Natural killer cell (primary cell): Measurements from ENCODE around the gene HNRNPF. TPM values are rescaled to one million over a fixed set of nuclear protein-coding genes. Genes with fewer than 3 reads are reported as not detected.
"Not testable (repeated sequence)": the region's sequence is repeated elsewhere in the genome, so short reads cannot be mapped to it uniquely, and the experiment has no call there.

Experiments
- ATAC-seq, 3 donors: fragments of 150-1000 bp in 2 of 3; fragments of 200-7000 bp in 1 of 3; cut with Tn5 transposase; 1 replicate in 1 of 3; 2 replicates in 2 of 3; pipeline ENCODE4 v1.10.0; 2021; ENCODE audit warnings: mild to moderate bottlenecking in 2 of 3, moderate library complexity in 2 of 3
- DNase-seq, 2 donors: peaks; one replicate each; pipeline versions ENCODE4 v3.0.0 to v3.0.0-alpha.2; 2013 to 2021; ENCODE audit warnings: mixed read lengths in 1 of 2
- H3K27ac ChIP-seq: one replicate; pipeline ENCODE4 v1.5.1; 2013; ENCODE audit warnings: mild to moderate bottlenecking, low read length
- H3K27me3 ChIP-seq: one replicate; pipeline ENCODE4 v1.6.1; 2013; ENCODE audit warnings: low read length; ENCODE audit not compliant: control insufficient read depth, insufficient read depth
- H3K36me3 ChIP-seq: one replicate; pipeline ENCODE4 v1.6.1; 2013; ENCODE audit warnings: low read length; ENCODE audit not compliant: control insufficient read depth, insufficient read depth
- H3K4me1 ChIP-seq: one replicate; pipeline ENCODE4 v1.6.1; 2013; ENCODE audit warnings: low read length; ENCODE audit not compliant: control insufficient read depth, insufficient read depth
- H3K4me3 ChIP-seq: one replicate; pipeline ENCODE4 v1.5.1; 2013; ENCODE audit warnings: low read length
- H3K9me3 ChIP-seq: one replicate; pipeline ENCODE4 v1.6.1; 2013; ENCODE audit warnings: low read length; ENCODE audit not compliant: control insufficient read depth, insufficient read depth
- H3K27ac Mint-ChIP-seq, 2 donors: one replicate each; pipeline ENCODE4 v1.8.0; 2022; ENCODE audit warnings: mild to moderate bottlenecking in 2 of 2, mixed read lengths in 2 of 2, moderate library complexity in 1 of 2
- H3K27me3 Mint-ChIP-seq, 2 donors: one replicate each; pipeline ENCODE4 v1.8.0; 2022; ENCODE audit warnings: low read depth in 2 of 2, mixed read lengths in 2 of 2
- H3K36me3 Mint-ChIP-seq: one replicate; pipeline ENCODE4 v1.8.0; 2022; ENCODE audit warnings: mixed read lengths
- H3K4me1 Mint-ChIP-seq, 2 donors: one replicate each; pipeline ENCODE4 v1.8.0; 2022; ENCODE audit warnings: mixed read lengths in 2 of 2
- H3K4me3 Mint-ChIP-seq: one replicate; pipeline ENCODE4 v1.8.0; 2022; ENCODE audit warnings: mild to moderate bottlenecking, moderate library complexity, mixed read lengths
- H3K9me3 Mint-ChIP-seq, 2 donors: one replicate each; pipeline ENCODE4 v1.8.0; 2022; ENCODE audit warnings: mixed read lengths in 2 of 2
- WGBS: methylation state at CpG from one replicate; pipeline ENCODE4 v1.1.7; 2013; ENCODE audit warnings: missing lambda C conversion rate; ENCODE audit not compliant: insufficient coverage; 5-methylcytosine and 5-hydroxymethylcytosine counted together
- intact Hi-C: fragments of 100-400 bp; cut with micrococcal nuclease; formaldehyde crosslinking; loops from one replicate; pipeline ENCODE4 v1.14.2; 2022
- total RNA-seq, 4 donors: library from RNA; stranded (reverse); fragments of 120-200 nt in 1 of 4; gene quantifications; one replicate each; pipeline versions ENCODE4 v1.2.3 to v1.2.4, GENCODE V29; 2013 to 2022
- TF ChIP-seq, protein P1 (sequence below): fragments of 200-600 bp; IDR thresholded peaks from one replicate; pipeline ENCODE4 v1.8.0; 2022; ENCODE audit warnings: antibody characterized with exemption

Gene HNRNPF
- total RNA-seq, 3 donors from 2014 or later (not counting 1 experiment from before 2014, with no cell fraction given): 122 to 160 (median 125) TPM

DNA sequence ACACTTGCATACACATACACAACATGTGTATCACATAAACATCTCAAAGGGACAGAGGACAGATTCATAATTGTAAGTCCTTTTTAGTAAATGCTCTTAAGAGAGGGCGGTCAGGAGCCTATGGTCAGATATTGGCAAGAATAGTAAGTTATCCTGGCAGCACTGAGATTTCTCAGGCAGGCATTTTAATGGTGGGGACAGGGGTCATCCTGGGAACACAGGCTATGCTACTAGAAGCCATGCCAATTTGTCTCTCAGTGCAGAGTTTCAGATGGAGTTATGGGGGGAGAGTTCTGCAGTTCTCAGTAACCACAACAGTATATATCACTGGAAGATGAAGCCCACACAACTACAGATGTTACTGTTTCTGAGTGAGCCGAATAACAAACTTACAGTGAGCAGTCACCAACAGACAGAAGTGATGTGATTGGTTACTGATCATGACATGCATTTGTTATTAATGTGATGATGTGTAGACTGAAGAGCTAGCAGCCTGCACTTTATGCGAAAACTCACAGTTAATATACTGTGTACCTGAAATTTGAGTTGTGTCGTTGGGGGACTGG is 44.4 kb upstream of the HNRNPF start:
- peak overlapping the region; percentile 88 for H3K27ac ChIP-seq
- DNase-seq (peak in 1 of 2 donors; percentile 27), ATAC-seq (no peak)
- intact Hi-C loops: no loop called here
- Mint-ChIP-seq H3K4me1 (peaks cover 39 to 42% of the 10 kb centered on the region in 2 donors), H3K27me3 (no peaks in the 10 kb centered on the region), H3K27ac (peak overlapping the region; percentile 98 to 99), H3K4me3 (peak overlapping the region; percentile 72), H3K36me3 (no peaks in the 10 kb centered on the region), H3K9me3 (no peaks in the 10 kb centered on the region)
- no peaks in the 10 kb centered on the region for H3K27me3 ChIP-seq
- WGBS: 60% methylated on average over 4 of the region's 4 CpGs
- H3K4me3 ChIP-seq: no peak overlapping the region
- no peaks in the 10 kb centered on the region for H3K9me3 ChIP-seq
- TF ChIP-seq, protein P1, sequence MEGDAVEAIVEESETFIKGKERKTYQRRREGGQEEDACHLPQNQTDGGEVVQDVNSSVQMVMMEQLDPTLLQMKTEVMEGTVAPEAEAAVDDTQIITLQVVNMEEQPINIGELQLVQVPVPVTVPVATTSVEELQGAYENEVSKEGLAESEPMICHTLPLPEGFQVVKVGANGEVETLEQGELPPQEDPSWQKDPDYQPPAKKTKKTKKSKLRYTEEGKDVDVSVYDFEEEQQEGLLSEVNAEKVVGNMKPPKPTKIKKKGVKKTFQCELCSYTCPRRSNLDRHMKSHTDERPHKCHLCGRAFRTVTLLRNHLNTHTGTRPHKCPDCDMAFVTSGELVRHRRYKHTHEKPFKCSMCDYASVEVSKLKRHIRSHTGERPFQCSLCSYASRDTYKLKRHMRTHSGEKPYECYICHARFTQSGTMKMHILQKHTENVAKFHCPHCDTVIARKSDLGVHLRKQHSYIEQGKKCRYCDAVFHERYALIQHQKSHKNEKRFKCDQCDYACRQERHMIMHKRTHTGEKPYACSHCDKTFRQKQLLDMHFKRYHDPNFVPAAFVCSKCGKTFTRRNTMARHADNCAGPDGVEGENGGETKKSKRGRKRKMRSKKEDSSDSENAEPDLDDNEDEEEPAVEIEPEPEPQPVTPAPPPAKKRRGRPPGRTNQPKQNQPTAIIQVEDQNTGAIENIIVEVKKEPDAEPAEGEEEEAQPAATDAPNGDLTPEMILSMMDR: no peak
- H3K4me1 ChIP-seq: peaks cover 60% of the 10 kb centered on the region
- no peaks in the 10 kb centered on the region for H3K36me3 ChIP-seq

DNA sequence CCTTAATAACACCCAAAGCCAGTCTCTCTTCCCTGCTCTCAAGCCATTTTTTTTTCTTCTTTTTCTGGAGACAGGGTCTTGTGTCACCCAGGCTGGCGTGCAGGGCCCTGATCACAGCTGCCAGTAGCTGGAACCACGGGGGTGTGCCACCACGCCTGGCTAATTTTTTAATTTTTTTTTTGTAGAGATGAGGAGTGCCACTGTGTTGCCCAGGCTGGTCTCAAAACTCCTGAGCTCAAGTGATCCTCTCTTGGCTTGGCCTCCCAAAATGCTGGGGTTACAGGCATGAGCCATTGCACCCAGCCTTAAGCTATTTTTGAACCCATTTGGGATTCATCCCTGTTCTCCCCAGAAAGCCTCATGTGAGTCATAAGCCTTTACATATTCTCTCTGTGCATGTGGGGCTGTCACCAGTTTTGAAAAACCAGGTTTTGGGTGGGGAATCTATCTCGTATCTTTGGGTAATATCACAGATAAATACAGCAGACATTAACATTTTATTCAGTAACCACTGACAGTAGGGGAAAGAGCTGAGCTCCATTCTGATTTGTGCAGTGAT is 43.4 kb upstream of the HNRNPF start:
- peak overlapping the region; percentile 88 for H3K27ac ChIP-seq
- H3K4me1 Mint-ChIP-seq: peaks cover 39 to 42% of the 10 kb centered on the region in 2 donors
- intact Hi-C loops: no loop called here

DNA sequence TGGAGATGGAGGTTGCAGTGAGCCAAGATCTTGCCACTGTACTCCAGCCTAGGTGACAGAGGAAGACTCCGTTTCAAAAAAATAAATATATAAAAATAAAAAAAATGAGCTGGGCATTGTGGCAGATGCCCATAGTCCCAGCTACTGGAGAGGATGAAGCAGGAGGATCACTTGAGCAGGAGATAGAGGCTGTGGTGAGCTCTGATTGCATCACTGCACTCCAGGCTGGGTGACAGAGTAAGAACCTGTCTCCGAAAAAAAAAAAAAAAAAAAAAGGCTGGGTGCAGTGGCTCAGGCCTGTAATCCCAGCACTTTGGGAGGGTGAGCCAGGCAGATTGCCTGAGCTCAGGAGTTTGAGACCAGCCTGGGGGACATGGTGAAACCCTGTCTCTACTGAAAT is 39.8 kb upstream of the HNRNPF start:
- peaks cover 9% of the 10 kb centered on the region for H3K36me3 Mint-ChIP-seq
- no peak overlapping the region for H3K4me3 Mint-ChIP-seq
- H3K36me3 ChIP-seq: no peaks in the 10 kb centered on the region
- no peak overlapping the region for H3K4me3 ChIP-seq
- no peak for DNase-seq
- no peaks in the 10 kb centered on the region for H3K27me3 ChIP-seq
- H3K27ac Mint-ChIP-seq: peak overlapping the region in 1 of 2 donors; percentile 36
- no peaks in the 10 kb centered on the region for H3K9me3 ChIP-seq
- ATAC-seq: no peak
- TF ChIP-seq, protein P1: no peak
- H3K4me1 Mint-ChIP-seq: peaks cover 33 to 36% of the 10 kb centered on the region in 2 donors
- peaks cover 34% of the 10 kb centered on the region for H3K4me1 ChIP-seq
- 92% methylated on average over 1 of the region's 2 CpGs for WGBS
- H3K27ac ChIP-seq: no peak overlapping the region
- intact Hi-C loops: no loop called here
- H3K9me3 Mint-ChIP-seq: no peaks in the 10 kb centered on the region
- no peaks in the 10 kb centered on the region for H3K27me3 Mint-ChIP-seq

More for the DNA sequence above, 43.4 kb upstream of the HNRNPF start:
- no peaks in the 10 kb centered on the region for H3K36me3 ChIP-seq
- Mint-ChIP-seq H3K4me3 (peak overlapping the region; percentile 72), H3K9me3 (no peaks in the 10 kb centered on the region), H3K27ac (peak overlapping the region; percentile 98 to 99), H3K27me3 (no peaks in the 10 kb centered on the region), H3K36me3 (no peaks in the 10 kb centered on the region)
- 15% methylated on average over 3 of the region's 4 CpGs for WGBS
- H3K9me3 ChIP-seq: no peaks in the 10 kb centered on the region
- ATAC-seq (no peak), DNase-seq (no peak)
- H3K27me3 ChIP-seq: no peaks in the 10 kb centered on the region
- H3K4me3 ChIP-seq: no peak overlapping the region
- TF ChIP-seq, protein P1: no peak
- H3K4me1 ChIP-seq: peaks cover 60% of the 10 kb centered on the region

DNA sequence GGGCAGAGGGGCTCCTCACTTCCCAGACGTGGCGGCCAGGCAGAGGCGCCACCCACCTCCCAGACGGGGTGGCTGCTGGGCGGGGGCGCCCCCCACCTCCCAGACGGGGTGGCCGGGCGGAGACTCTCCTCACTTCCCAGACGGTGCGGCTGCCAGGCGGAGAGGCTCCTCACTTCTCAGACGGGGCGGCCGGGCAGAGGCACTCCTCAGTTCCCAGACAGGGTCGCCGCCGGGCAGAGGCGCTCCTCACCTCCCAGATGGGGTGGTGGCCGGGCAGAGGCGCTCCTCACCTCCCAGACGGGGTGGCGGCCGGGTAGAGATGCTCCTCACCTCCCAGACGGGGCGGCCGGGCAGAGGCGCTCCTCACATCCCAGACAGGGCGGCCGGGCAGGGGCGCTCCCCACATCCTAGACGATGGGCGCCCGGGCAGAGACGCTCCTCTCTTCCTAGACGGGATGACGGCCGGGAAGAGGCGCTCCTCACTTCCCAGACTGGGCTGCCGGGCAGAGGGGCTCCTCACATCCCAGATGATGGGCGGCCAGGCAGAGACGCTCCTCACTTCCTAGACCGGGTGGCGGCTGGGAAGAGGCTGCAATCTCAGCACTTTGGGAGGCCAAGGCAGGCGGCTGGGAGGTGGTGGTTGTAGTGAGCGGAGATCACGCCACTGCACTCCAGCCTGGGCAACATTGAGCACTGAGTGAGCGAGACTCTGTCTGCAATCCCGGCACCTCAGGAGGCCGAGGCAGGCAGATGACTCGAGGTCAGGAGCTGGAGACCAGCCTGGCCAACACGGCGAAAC is 37.4 kb upstream of the HNRNPF start:
- H3K27ac ChIP-seq, H3K4me3 ChIP-seq, H3K27me3 Mint-ChIP-seq, H3K27ac Mint-ChIP-seq, H3K36me3 Mint-ChIP-seq, H3K36me3 ChIP-seq, H3K9me3 ChIP-seq, intact Hi-C loops, H3K9me3 Mint-ChIP-seq, ATAC-seq, DNase-seq, H3K27me3 ChIP-seq, H3K4me3 Mint-ChIP-seq: not testable (repeated sequence)
- 98% methylated on average over 53 of the region's 53 CpGs for WGBS
- peaks cover 13 to 14% of the 10 kb centered on the region in 2 donors for H3K4me1 Mint-ChIP-seq
- peaks cover 14% of the 10 kb centered on the region for H3K4me1 ChIP-seq
